ENCODE results near the gene BSDC1.

- TF ChIP-seq CTCF (conservative IDR thresholded peaks at IDR 0.05): no peak
- no peak for TF ChIP-seq ZFX (IDR thresholded peaks at IDR 0.05)
Observed at GRCh38 chr1:32316903-32317277, 77.4 kb downstream of the BSDC1 start.
